GM18517 (cell line): ENCODE results near the gene TNFRSF11A.

Experiments used
- ATAC-seq: cut with Tn5 transposase; IDR thresholded peaks from one replicate; pipeline ENCODE4 v1.9.1; 2021; ENCODE audit warnings: mild to moderate bottlenecking, moderate library complexity; ENCODE audit not compliant: unreplicated experiment

The TNFRSF11A gene

DNA sequence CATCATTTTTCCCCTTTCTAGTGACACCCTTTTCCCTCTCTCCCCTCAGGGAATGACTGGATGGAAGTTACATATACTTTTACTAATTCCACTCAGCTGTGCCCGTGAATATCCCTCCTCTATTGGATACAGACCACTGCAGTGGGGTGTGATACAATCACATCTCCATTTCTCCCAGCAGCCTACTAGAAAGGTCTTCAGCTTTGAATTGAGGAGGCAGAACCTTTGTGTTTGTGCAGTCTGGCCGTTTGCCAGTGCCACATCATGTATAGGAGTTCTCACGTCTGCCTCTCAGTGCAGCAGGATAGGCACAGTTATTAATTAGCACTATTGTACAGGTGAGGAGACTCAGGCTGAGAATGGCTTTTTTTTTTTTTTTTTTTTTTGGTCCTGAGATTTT is 16.4 kb downstream of the TNFRSF11A start:
- ATAC-seq = no peak

GRCh38 chr18:62342884-62343283 is 17.8 kb downstream of the TNFRSF11A start:
- ATAC-seq = no peak

GRCh38 chr18:62343316-62343715 is 18.2 kb downstream of the TNFRSF11A start:
- no peak for ATAC-seq

- ATAC-seq = no peak
Observed at GRCh38 chr18:62345909-62346308, 20.8 kb downstream of the TNFRSF11A start.

- ATAC-seq = no peak
Observed at GRCh38 chr18:62346333-62347088, 21.4 kb downstream of the TNFRSF11A start.

DNA sequence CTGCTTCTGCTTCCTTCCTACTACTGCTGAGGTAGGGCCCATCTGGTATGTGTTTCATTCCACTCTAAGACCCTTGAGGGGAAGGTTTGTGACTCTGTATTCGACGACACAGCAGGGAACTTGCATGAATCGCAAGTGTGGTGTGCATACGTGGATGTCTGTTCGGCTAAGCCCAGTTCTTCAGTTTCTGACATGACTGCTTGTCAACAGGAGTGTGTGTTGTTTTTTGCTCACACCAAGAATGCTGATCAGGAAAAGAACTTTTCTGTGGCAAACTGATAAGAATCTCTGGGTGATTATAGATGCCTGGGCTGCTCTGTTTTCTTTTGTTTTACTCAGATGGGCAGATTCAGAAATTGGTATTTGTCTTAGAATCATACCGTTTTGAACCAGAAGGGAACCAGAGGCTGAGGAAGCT is 22.0 kb downstream of the TNFRSF11A start:
- ATAC-seq = no peak

- no peak for ATAC-seq
Observed at GRCh38 chr18:62348474-62348873, 23.4 kb downstream of the TNFRSF11A start.

DNA sequence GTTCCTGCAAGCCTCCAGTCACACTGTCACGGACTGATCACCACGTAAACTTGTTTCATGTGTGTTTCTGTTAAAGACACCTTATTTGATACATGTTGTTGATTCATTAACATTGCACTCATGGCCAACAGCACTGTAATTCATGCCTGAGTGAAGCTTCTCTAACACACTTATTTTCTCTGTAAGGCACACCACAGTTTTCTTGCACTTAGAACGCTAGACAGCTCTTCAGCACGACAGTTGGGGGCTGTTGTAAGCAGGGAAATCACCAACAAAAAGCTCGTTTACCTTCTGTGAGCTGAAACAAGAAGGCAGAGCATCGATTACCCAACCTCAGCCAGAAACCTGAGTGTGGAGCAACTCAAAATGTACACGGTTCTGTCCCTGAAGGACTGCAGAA is 28.1 kb downstream of the TNFRSF11A start:
- ATAC-seq = no peak

DNA sequence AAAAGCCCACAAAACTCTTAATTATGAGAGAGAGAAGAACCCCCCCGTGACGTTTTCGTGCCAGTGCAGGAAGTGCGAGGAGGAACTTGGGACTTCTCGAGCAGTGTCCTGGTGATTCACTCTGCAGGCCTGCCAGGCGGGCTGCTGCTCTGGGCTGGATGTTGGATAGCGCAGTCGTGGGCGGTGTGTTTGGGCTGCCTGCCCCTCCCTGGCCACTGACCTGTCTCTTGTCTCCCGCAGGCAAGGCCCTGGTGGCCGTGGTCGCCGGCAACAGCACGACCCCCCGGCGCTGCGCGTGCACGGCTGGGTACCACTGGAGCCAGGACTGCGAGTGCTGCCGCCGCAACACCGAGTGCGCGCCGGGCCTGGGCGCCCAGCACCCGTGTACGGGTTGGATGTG is 29.0 kb downstream of the TNFRSF11A start:
- no peak for ATAC-seq

DNA sequence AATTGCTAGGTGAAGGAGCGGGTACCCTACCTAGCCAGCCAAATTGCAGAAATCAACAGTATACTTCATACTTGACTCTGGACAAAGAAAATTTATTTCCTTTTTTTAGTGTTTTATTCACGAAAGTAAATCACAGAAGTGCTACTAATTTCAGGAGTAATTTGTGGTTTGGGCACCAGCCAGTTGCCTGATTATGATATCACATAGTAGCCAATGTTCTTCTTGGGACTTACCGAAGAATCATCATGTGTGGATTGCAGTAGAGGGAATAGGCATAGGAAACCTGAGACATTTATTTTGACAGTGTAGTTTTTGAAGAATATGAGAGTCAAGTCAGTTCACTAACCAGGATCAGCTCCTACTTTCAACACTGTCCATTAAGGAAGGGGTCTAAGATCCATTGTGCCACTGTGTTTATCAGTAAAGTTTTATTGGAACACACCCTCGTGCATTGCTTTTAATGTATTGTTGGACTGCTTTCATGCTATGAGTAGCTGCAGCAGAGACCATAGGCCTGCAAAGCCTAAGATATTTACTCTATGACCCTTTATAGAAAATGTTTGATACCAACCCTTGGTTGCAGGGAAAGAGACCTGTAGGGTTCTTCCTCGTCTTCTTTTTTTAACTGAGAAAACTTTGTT is 32.1 kb downstream of the TNFRSF11A start:
- ATAC-seq = no peak

GRCh38 chr18:62360805-62361204 is 35.7 kb downstream of the TNFRSF11A start:
- ATAC-seq = no peak

DNA sequence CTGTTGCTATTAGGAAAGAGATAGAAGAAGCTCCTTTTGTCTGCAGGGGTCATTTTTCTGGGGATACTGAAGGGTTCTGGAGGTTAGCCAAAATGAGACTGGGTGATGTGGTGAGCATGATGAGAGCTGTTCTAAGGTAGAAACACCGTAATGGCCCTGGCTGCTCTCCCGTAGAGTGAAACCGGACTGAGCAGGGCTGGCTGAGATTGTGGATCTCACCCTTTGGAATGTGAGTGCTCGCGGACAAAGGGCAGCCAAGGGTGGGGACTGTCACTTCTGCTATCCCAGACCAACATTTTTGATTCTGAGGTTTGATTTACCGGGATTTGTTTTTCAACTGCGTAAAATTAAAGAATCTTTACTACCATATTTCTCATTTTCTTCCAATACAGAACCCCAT is 36.2 kb downstream of the TNFRSF11A start:
- ATAC-seq = no peak

DNA sequence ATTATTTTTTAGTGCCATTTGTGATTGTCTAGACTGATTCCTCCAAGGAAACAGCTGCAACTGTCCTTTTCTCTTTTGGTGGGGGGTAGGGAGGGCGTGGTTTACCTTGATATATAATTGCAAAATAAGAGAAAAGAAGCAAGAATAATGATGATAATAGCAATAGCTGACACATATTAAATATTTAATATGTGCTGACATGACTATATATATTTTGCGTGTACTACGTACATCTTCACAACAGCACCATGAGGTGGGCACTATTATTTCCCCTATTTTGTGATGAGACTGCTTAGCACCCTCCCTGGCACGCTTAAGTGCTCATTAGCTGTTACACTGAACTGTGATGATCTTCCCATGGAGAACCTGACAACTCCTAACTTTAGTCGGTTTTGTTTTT is 39.4 kb downstream of the TNFRSF11A start:
- no peak for ATAC-seq

- ATAC-seq = no peak
Observed at GRCh38 chr18:62365420-62365819, 40.3 kb downstream of the TNFRSF11A start.

GRCh38 chr18:62366992-62367391 is 41.9 kb downstream of the TNFRSF11A start:
- no peak for ATAC-seq

DNA sequence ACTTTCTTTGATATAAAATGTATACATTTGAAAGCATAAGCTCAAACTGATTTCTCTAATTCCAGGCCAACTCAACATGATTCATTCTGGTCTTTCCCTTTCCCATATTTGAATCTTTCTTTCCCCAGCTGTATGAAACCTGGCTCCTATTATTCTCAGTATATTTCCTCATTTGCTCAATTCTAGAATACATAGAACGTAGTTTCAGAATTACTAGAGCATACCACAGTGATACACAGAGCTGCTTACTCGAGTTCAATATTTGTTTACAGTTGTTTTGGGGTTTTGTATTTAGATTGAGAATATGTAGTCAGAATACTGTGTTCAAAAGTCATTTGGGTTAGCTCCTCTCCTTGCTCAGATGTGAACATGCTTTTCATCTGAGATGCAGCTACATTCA is 43.0 kb downstream of the TNFRSF11A start:
- peak; percentile 68 for ATAC-seq

- ATAC-seq = no peak
Observed at GRCh38 chr18:62369129-62369644, 44.1 kb downstream of the TNFRSF11A start.

GRCh38 chr18:62370366-62370765 is 45.3 kb downstream of the TNFRSF11A start:
- ATAC-seq = no peak

DNA sequence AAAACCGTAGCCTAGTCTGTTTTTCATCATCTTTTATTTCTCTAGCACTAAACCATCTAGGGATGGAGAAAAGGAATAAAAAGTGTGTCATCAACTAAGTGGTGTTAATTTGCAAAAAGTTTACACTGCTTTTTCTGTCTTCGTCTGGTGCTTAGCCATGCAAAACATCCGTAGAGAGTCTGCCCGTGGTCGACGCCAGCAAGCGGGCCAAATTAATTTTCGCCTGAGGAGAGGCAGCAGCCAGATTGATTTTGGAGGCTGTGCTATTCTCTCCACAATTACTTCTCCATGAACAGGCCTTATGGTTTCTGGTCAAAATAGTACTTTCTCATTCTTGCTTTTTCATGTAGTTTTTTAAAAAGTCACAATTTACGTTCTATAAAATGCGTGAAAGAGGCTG is 46.3 kb downstream of the TNFRSF11A start:
- no peak for ATAC-seq

GRCh38 chr18:62372156-62372555 is 47.0 kb downstream of the TNFRSF11A start:
- ATAC-seq = peak; percentile 63

GRCh38 chr18:62372882-62373281 is 47.8 kb downstream of the TNFRSF11A start:
- ATAC-seq = no peak

- no peak for ATAC-seq
Observed at GRCh38 chr18:62374410-62374965, 49.4 kb downstream of the TNFRSF11A start.
